Colonic mucosa (tissue), 4 donors: ENCODE measurements around the gene PRICKLE1. TPM values are rescaled to one million over a fixed set of nuclear protein-coding genes. Genes with fewer than 3 reads are reported as not detected.
"Not testable (repeated sequence)": the region's sequence is repeated elsewhere in the genome, so short reads cannot be mapped to it uniquely, and the experiment has no call there.

Experiments
- DNase-seq: peaks from one replicate; pipeline ENCODE4 v3.0.0-alpha.2; 2020
- H3K27ac ChIP-seq: fragments of 200-600 bp; one replicate; pipeline ENCODE4 v1.8.0; 2021
- H3K27me3 ChIP-seq: fragments of 200-600 bp; one replicate; pipeline ENCODE4 v1.8.0; 2021
- H3K36me3 ChIP-seq: fragments of 200-600 bp; one replicate; pipeline ENCODE4 v1.8.0; 2021
- H3K4me1 ChIP-seq: fragments of 200-600 bp; one replicate; pipeline ENCODE4 v1.8.0; 2021; ENCODE audit warnings: mild to moderate bottlenecking
- H3K4me3 ChIP-seq: fragments of 200-600 bp; one replicate; pipeline ENCODE4 v1.8.0; 2021
- H3K9ac ChIP-seq, 2 donors: one replicate each; pipeline ENCODE4 v1.7.0; 2013; ENCODE audit warnings: control low read depth in 2 of 2, low read depth in 2 of 2, low read length in 2 of 2
- H3K9me3 ChIP-seq: fragments of 200-600 bp; one replicate; pipeline ENCODE4 v1.8.0; 2021
- intact Hi-C: fragments of 100-400 bp; cut with DNase I; formaldehyde crosslinking; loops from one replicate; pipeline ENCODE4 v1.14.1; 2022
- total RNA-seq, 2 donors: library from RNA; stranded (reverse); fragmentation: NEBNext Ultra II Directional in 1 of 2; extraction: Animal tissue kit (Norgen Biotek cat#: 25700) in 1 of 2; gene quantifications; one replicate each; pipeline ENCODE4 v1.2.1, GENCODE V29; 2021
- TF ChIP-seq, protein P1 (sequence below): fragments of 200-600 bp; IDR thresholded peaks from one replicate; pipeline ENCODE4 v1.8.0; 2022; ENCODE audit warnings: antibody characterized with exemption, mild to moderate bottlenecking
- donor health status: healthy.
- donor health status: DM: no; HTN: no; CAD: no.
- donor health status: DM: no; HTN: no; CAD: no.

The PRICKLE1 gene
- total RNA-seq, 2 donors from 2014 or later, result 1.1 to 2.9 TPM

DNA sequence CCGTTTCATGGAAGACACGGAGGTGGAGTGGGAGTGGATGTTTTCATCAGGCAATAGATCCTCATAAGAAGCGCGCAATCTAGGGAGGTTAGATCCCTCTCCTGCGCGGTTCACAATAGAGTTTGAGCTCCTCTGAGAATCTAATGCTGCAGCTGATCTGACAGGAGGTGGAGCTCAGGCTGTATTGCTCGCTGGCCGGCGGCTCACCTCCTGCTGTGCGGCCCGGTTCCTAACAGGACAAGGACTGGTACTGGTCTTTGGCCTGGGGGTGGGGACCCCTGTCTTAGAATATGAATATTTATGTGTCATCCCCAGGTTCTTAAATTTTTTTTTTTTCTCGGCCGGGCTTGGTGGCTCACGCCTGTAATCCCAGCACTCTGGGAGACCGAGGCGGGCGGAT lies 36.7 kb downstream of the PRICKLE1 start:
- intact Hi-C loops, result loop anchor here (10.0 kb wide), 1 partner anchor 862 kb away; no protein-coding TSS in a partner anchor
- no peak for DNase-seq

DNA sequence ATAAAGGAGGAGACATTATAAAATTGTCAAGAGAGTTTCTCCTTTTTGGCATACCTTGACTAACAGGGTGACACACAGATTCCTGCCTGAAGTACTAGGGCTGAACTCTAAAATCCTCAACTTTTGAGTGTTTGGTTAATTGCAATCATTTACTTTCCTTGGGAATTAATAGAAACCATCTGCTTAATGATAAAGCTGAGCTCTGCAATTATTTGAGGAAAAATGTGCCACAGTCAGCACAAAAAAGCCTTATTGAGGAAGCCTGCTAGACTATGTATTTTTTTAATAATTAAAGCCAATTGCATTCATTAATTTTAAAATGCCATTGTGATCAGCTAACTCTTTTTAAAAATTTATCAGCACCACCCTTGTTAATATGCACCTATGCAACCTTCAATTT lies 38.7 kb downstream of the PRICKLE1 start:
- no peak for DNase-seq
- intact Hi-C loops, result loop anchor here (10.0 kb wide), 1 partner anchor 864 kb away; no protein-coding TSS in a partner anchor

More for the DNA sequence above, 36.7 kb downstream of the PRICKLE1 start:
- no peaks in the 10 kb centered on the region for H3K9me3 ChIP-seq
- H3K27ac ChIP-seq, result no peak overlapping the region
- no peaks in the 10 kb centered on the region for H3K36me3 ChIP-seq
- TF ChIP-seq, protein P1, sequence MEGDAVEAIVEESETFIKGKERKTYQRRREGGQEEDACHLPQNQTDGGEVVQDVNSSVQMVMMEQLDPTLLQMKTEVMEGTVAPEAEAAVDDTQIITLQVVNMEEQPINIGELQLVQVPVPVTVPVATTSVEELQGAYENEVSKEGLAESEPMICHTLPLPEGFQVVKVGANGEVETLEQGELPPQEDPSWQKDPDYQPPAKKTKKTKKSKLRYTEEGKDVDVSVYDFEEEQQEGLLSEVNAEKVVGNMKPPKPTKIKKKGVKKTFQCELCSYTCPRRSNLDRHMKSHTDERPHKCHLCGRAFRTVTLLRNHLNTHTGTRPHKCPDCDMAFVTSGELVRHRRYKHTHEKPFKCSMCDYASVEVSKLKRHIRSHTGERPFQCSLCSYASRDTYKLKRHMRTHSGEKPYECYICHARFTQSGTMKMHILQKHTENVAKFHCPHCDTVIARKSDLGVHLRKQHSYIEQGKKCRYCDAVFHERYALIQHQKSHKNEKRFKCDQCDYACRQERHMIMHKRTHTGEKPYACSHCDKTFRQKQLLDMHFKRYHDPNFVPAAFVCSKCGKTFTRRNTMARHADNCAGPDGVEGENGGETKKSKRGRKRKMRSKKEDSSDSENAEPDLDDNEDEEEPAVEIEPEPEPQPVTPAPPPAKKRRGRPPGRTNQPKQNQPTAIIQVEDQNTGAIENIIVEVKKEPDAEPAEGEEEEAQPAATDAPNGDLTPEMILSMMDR, result no peak
- H3K4me3 ChIP-seq, result no peak overlapping the region
- H3K27me3 ChIP-seq, result no peaks in the 10 kb centered on the region
- H3K4me1 ChIP-seq, result no peaks in the 10 kb centered on the region
- H3K9ac ChIP-seq, result no peak overlapping the region

DNA sequence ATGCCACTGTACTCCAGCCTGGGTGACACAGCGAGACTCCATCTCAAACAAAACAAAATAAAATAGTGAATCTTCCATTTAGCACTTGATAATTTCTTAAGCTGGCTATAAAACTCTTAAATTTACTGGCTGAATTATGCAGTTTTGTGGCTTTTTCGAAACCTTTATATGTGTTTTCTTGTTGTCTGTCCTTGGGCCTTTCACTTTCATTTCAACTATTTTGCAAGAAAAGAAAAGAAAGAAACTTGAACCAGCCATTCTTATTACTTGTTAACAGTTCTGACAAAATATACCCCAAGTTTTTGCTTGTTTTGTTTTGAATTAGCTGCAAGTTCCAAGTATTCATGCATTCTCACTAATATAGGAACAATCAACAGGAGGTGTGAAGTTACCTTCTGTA lies 42.8 kb downstream of the PRICKLE1 start:
- no peak overlapping the region for H3K9ac ChIP-seq
- no peak overlapping the region for H3K27ac ChIP-seq
- no peak for DNase-seq
- no peaks in the 10 kb centered on the region for H3K27me3 ChIP-seq
- intact Hi-C loops, result no loop called here
- TF ChIP-seq, protein P1, result no peak
- no peak overlapping the region for H3K4me3 ChIP-seq
- H3K9me3 ChIP-seq, result no peaks in the 10 kb centered on the region
- no peaks in the 10 kb centered on the region for H3K36me3 ChIP-seq
- H3K4me1 ChIP-seq, result no peaks in the 10 kb centered on the region

More for the DNA sequence above, 38.7 kb downstream of the PRICKLE1 start:
- no peaks in the 10 kb centered on the region for H3K9me3 ChIP-seq
- H3K9ac ChIP-seq, result no peak overlapping the region
- H3K27me3 ChIP-seq, result no peaks in the 10 kb centered on the region
- TF ChIP-seq, protein P1, result no peak
- no peak overlapping the region for H3K4me3 ChIP-seq
- H3K4me1 ChIP-seq, result no peaks in the 10 kb centered on the region
- H3K36me3 ChIP-seq, result no peaks in the 10 kb centered on the region
- H3K27ac ChIP-seq, result no peak overlapping the region

DNA sequence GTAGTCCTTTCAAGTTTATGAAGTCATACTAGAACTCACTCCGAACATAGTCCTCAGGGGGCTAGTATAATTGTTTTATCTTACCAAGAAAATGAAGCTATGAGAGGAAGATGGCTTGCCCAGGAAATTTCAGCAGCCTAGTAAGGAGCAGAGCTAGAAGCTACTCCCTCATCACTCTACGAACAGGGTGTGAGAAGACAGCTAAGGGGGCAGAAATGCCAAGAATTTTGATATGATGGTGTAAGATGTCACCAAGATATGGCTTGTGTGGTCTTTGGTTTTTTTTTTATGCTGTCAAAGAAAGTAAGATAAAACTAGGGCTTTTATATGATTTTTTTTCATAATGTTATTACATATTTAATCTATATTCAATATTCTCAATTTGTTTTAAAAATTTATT lies 47.6 kb downstream of the PRICKLE1 start:
- intact Hi-C loops, result no loop called here
- Histone ChIP-seq H3K9ac (no peak overlapping the region), H3K4me1 (no peaks in the 10 kb centered on the region), H3K36me3 (no peaks in the 10 kb centered on the region), H3K27ac (no peak overlapping the region), H3K27me3 (no peaks in the 10 kb centered on the region), H3K4me3 (no peak overlapping the region), H3K9me3 (no peaks in the 10 kb centered on the region)
- TF ChIP-seq, protein P1, result no peak
- DNase-seq, result no peak

DNA sequence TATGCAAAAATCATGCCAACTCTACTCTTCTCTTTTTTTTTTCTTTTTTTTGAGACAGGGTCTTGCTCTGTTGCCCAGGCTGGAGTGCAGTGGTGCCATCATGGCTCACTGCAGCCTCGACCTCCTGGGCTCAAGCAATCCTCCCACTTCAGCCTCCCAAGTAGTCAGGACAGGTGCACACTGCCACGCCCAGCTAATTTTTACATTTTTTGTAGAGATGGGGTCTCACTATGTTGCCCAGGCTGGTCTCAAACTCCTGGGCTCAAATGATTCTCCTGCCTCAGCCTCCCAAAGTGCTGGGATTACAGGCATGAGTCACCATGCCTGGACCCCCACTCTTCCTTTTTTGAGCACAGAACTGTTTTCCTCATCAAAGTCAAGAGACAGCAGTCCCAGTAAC lies 48.2 kb downstream of the PRICKLE1 start:
- intact Hi-C loops, H3K4me3 ChIP-seq, H3K4me1 ChIP-seq, DNase-seq, H3K27ac ChIP-seq, H3K27me3 ChIP-seq, H3K36me3 ChIP-seq, H3K9me3 ChIP-seq, H3K9ac ChIP-seq: not testable (repeated sequence)

DNA sequence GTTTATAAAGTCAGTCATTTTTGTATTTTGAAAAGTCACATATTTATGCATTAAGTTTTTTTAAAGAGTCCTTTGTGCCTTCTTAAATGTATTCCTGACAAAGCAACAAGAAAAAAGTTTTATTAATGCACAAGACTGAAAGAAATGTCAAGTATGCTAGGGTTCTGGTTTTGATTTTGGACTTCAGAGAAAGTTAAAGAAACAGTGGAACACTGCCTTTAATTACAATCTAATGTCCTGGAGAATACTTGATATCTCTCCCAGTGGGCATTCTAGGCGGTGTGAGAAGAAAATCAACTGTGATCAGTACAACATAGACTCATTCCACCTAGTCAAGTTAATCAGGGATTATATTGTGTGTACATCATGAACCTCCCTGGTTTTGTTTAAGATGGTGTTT lies 49.9 kb downstream of the PRICKLE1 start:
- Histone ChIP-seq H3K4me3 (no peak overlapping the region), H3K27ac (no peak overlapping the region), H3K36me3 (no peaks in the 10 kb centered on the region), H3K27me3 (no peaks in the 10 kb centered on the region), H3K9ac (no peak overlapping the region), H3K4me1 (no peaks in the 10 kb centered on the region), H3K9me3 (no peaks in the 10 kb centered on the region)
- TF ChIP-seq, protein P1, result no peak
- no peak for DNase-seq
- intact Hi-C loops, result no loop called here
